Measurements from ENCODE around the gene CHKA.

DNA sequence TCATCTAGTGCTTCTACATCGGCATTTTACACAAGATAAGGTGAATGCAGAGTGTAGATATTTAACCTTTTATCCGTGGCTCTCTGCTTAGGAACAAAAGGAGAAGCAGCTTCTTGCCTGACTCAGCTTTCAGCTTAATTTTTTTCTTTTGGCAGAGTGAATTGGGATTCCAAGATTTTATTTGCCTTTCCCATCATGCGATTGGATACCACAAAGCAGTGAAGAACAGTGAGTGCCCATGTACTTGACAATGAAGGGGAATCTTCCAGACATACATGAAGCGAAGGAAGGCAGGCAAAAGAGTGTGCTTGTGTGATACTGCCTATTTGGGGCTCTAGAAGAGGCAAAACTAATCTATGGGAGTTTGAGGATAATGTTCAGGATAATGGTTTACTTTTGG lies 17.0 kb upstream of the CHKA start:
- TF ChIP-seq, protein P1, sequence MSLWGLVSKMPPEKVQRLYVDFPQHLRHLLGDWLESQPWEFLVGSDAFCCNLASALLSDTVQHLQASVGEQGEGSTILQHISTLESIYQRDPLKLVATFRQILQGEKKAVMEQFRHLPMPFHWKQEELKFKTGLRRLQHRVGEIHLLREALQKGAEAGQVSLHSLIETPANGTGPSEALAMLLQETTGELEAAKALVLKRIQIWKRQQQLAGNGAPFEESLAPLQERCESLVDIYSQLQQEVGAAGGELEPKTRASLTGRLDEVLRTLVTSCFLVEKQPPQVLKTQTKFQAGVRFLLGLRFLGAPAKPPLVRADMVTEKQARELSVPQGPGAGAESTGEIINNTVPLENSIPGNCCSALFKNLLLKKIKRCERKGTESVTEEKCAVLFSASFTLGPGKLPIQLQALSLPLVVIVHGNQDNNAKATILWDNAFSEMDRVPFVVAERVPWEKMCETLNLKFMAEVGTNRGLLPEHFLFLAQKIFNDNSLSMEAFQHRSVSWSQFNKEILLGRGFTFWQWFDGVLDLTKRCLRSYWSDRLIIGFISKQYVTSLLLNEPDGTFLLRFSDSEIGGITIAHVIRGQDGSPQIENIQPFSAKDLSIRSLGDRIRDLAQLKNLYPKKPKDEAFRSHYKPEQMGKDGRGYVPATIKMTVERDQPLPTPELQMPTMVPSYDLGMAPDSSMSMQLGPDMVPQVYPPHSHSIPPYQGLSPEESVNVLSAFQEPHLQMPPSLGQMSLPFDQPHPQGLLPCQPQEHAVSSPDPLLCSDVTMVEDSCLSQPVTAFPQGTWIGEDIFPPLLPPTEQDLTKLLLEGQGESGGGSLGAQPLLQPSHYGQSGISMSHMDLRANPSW (CRISPR knock-in tag; IDR thresholded peaks at IDR 0.05), result no peak
- TF ChIP-seq, protein P2, sequence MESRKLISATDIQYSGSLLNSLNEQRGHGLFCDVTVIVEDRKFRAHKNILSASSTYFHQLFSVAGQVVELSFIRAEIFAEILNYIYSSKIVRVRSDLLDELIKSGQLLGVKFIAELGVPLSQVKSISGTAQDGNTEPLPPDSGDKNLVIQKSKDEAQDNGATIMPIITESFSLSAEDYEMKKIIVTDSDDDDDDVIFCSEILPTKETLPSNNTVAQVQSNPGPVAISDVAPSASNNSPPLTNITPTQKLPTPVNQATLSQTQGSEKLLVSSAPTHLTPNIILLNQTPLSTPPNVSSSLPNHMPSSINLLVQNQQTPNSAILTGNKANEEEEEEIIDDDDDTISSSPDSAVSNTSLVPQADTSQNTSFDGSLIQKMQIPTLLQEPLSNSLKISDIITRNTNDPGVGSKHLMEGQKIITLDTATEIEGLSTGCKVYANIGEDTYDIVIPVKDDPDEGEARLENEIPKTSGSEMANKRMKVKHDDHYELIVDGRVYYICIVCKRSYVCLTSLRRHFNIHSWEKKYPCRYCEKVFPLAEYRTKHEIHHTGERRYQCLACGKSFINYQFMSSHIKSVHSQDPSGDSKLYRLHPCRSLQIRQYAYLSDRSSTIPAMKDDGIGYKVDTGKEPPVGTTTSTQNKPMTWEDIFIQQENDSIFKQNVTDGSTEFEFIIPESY (CRISPR knock-in tag; IDR thresholded peaks at IDR 0.05), result no peak
- TF ChIP-seq DIDO1 (tag; IDR thresholded peaks at IDR 0.05; ENCODE audit: low read depth), result no peak
- TF ChIP-seq HNRNPL (IDR thresholded peaks at IDR 0.05; ENCODE audit: low read depth, low read length), result no peak
- no peak for TF ChIP-seq MCM3 (IDR thresholded peaks at IDR 0.05)
- TF ChIP-seq, protein P3, sequence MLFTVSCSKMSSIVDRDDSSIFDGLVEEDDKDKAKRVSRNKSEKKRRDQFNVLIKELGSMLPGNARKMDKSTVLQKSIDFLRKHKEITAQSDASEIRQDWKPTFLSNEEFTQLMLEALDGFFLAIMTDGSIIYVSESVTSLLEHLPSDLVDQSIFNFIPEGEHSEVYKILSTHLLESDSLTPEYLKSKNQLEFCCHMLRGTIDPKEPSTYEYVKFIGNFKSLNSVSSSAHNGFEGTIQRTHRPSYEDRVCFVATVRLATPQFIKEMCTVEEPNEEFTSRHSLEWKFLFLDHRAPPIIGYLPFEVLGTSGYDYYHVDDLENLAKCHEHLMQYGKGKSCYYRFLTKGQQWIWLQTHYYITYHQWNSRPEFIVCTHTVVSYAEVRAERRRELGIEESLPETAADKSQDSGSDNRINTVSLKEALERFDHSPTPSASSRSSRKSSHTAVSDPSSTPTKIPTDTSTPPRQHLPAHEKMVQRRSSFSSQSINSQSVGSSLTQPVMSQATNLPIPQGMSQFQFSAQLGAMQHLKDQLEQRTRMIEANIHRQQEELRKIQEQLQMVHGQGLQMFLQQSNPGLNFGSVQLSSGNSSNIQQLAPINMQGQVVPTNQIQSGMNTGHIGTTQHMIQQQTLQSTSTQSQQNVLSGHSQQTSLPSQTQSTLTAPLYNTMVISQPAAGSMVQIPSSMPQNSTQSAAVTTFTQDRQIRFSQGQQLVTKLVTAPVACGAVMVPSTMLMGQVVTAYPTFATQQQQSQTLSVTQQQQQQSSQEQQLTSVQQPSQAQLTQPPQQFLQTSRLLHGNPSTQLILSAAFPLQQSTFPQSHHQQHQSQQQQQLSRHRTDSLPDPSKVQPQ (CRISPR knock-in tag; IDR thresholded peaks at IDR 0.05; ENCODE audit: borderline replicate concordance), result no peak
- TF ChIP-seq POLR2G (IDR thresholded peaks at IDR 0.05; ENCODE audit: low read depth, low read length), result no peak
- TF ChIP-seq, protein P4, sequence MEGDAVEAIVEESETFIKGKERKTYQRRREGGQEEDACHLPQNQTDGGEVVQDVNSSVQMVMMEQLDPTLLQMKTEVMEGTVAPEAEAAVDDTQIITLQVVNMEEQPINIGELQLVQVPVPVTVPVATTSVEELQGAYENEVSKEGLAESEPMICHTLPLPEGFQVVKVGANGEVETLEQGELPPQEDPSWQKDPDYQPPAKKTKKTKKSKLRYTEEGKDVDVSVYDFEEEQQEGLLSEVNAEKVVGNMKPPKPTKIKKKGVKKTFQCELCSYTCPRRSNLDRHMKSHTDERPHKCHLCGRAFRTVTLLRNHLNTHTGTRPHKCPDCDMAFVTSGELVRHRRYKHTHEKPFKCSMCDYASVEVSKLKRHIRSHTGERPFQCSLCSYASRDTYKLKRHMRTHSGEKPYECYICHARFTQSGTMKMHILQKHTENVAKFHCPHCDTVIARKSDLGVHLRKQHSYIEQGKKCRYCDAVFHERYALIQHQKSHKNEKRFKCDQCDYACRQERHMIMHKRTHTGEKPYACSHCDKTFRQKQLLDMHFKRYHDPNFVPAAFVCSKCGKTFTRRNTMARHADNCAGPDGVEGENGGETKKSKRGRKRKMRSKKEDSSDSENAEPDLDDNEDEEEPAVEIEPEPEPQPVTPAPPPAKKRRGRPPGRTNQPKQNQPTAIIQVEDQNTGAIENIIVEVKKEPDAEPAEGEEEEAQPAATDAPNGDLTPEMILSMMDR (IDR thresholded peaks at IDR 0.05 in 2 of 3, conservative IDR thresholded peaks at IDR 0.05 in 1 of 3; ENCODE audit: insufficient read depth in 2 of 3, low read depth in 1 of 3, low read length in 3 of 3), result no peak
- no peak for TF ChIP-seq BHLHE40 (IDR thresholded peaks at IDR 0.05; ENCODE audit: low read length)
- TF ChIP-seq TCF7 (IDR thresholded peaks at IDR 0.05; ENCODE audit: borderline replicate concordance), result no peak
- TF ChIP-seq FOXM1 (IDR thresholded peaks at IDR 0.05; ENCODE audit: low read depth), result no peak
- no peak for TF ChIP-seq FOXM1 (CRISPR knock-in tag; IDR thresholded peaks at IDR 0.05; ENCODE audit: low read depth)
